GM10266 (cell line): Measurements from ENCODE around the gene PDP2.
A peak's percentile ranks its signal among the peaks of the same experiment; 100 is the strongest.

ENCODE experiments used
- DNase-seq: peaks from one replicate; pipeline ENCODE4 v3.0.0; 2012; ENCODE audit errors: extremely low spot score
- CTCF ChIP-seq: IDR thresholded peaks from 2 replicates; pipeline ENCODE4 v1.5.1; 2012; ENCODE audit warnings: mild to moderate bottlenecking, low read depth; ENCODE audit not compliant: control insufficient read depth, insufficient read depth; ENCODE audit errors: missing control alignments

The PDP2 gene

DNA sequence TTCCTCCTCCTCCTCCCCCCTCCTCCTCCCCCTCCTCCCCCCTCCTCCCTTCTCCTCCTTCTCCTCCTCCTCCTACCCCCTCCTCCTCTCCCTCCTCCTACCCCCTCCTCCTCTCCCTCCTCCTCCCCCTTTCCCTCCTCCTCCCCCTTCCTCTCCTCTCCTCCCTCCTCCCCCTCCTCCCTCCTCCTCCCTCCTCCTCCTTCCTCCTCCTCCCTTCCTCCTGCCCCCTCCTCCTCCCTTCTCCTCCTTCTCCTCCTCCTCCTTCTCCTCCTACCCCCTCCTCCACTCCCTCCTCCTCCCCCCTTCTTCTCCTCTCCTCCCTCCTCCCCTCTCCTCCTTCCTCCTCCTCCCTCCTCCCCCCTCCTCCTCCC lies 6.6 kb upstream of the PDP2 start:
- TF ChIP-seq CTCF = no peak
- DNase-seq = no peak

DNA sequence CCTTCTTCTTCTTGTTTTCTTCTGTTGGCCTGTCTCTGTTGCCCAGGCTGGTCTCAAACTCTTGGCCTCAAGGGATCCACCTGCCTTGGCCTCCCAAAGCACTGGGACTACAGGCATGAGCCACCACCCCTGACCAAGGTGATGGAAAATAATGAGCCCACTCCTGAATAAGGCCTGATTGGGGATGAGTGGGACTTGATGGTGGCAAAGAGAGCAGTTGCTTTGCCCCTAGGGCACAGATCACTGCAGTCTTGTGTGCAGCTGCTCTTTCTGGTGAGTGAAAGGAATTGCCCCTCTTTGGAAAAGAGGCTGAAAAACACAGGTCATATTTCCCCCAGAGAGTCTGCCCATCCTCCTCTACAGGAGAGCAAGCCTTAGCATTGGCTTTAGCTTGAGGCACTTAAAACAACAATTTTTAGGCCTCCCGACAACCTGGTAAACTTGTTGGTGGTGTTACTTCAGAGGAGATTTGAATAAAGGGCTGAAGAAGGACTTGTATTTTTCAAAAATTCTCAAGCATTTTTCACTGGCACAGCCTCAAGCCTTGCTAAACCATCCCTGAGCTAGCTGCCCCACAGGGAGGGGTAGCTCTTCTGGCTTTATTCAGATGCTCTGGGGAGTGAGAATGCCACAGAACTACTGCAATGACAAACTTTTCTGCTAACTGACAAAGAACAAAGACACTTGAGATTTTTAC lies 6.1 kb upstream of the PDP2 start:
- DNase-seq = no peak

DNA sequence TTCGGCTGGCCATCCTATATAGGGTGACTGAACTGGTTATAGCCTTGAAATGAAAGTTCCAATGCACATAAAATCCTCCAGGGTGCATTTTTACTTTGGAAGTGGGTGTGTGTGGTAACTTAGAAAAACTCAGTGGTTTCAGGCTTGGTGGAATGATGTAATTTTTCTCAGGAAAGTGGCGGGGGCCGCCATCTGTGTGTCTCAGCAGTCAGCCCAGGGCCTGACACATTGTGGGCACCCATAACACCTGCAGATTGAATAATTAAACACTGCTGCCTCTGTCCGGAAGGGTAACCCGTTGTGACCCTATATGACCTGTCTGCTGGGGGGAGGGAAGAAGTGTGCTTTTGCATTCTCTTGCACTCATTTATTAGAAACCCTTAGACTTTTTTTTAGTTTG lies 2.2 kb upstream of the PDP2 start:
- no peak for TF ChIP-seq CTCF

More for the DNA sequence above, 6.1 kb upstream of the PDP2 start:
- TF ChIP-seq CTCF = no peak

DNA sequence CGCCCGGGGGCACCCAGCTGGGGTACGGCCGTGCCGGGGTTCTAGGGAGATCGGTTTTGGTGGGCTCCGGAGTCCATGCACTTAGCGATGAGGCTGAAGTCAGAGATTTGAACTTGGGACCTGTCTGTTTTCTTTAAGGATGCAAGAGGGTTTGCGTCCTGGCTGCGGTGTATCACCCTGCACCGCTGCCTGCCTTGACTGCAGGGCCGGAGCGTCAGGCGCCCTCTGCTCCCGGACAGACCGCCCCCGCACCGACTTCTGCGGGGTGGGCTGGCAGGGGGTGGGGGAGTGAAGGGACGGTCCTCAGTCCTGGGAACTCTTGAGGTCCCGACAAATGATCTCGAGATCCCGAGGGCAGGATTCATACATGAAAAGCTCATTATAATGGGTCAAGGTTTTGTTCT lies 701 bp downstream of the PDP2 start:
- no peak for TF ChIP-seq CTCF
- DNase-seq = no peak

More for the DNA sequence above, 2.2 kb upstream of the PDP2 start:
- DNase-seq = peak; percentile 38

DNA sequence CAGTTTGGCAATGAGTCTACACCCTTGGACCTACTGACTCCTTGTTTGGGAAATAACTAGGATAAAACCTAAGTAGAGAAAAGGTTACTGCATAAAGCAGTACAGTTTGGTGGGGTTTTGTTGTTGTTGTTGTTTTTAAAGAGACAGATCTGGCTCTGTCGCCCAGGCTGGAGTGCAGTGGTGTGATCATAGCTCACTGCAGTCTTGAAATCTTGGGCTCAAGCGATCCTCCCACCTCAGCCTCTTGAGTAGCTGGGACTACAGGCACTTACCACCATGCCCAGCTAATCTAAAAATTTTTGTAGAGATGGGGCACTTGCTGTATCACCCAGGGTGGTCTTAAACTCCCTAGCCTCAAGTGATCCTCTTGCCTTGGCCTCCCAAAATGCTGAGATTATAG lies 1.2 kb downstream of the PDP2 start:
- no peak for DNase-seq
- TF ChIP-seq CTCF = no peak

GRCh38 chr16:66881964-66882508 lies 1.7 kb downstream of the PDP2 start:
- DNase-seq = no peak

More at GRCh38 chr16:66881964-66882508, 1.7 kb downstream of the PDP2 start:
- no peak for TF ChIP-seq CTCF
